Skeletal muscle satellite cell (primary cell): Measurements from ENCODE around the gene TNFAIP8L3.

Experiments used
- H3K27me3 ChIP-seq: 2 replicates; pipeline ENCODE4 v1.7.0; 2013; ENCODE audit warnings: low read length; ENCODE audit not compliant: control insufficient read depth, insufficient read depth
- H3K36me3 ChIP-seq: 2 replicates; pipeline ENCODE4 v1.7.0; 2013; ENCODE audit warnings: mild to moderate bottlenecking, control low read depth, low read length; ENCODE audit not compliant: insufficient read depth
- H3K4me1 ChIP-seq: 2 replicates; pipeline ENCODE4 v1.7.0; 2013; ENCODE audit warnings: low read length; ENCODE audit not compliant: control insufficient read depth, insufficient read depth
- H3K4me2 ChIP-seq: 2 replicates; pipeline ENCODE4 v1.7.0; 2013; ENCODE audit warnings: mild to moderate bottlenecking, low read length
- H3K4me3 ChIP-seq: 2 replicates; pipeline ENCODE4 v1.7.0; 2013; ENCODE audit warnings: low read length
- H3K9ac ChIP-seq: 2 replicates; pipeline ENCODE4 v1.7.0; 2013; ENCODE audit warnings: mild to moderate bottlenecking, low read depth, low read length, moderate library complexity
- H3K9me3 ChIP-seq: replicated peaks from 2 replicates; pipeline ENCODE4 v1.7.0; 2013; ENCODE audit warnings: mild to moderate bottlenecking, control low read depth, low read length

TNFAIP8L3 gene

GRCh38 chr15:51016615-51017014 lies 78.1 kb downstream of the TNFAIP8L3 start:
- H3K36me3 ChIP-seq, result peaks cover 3% of the 10 kb centered on the region
- no peak overlapping the region for H3K4me2 ChIP-seq
- H3K27me3 ChIP-seq, result no peaks in the 10 kb centered on the region
- no peaks in the 10 kb centered on the region for H3K4me1 ChIP-seq
- no peak overlapping the region for H3K4me3 ChIP-seq
- H3K9ac ChIP-seq, result no peak overlapping the region
- H3K9me3 ChIP-seq, result no peaks in the 10 kb centered on the region

- H3K36me3 ChIP-seq, result peaks cover 13% of the 10 kb centered on the region
- no peak overlapping the region for H3K4me2 ChIP-seq
- H3K4me3 ChIP-seq, result no peak overlapping the region
- no peaks in the 10 kb centered on the region for H3K27me3 ChIP-seq
- H3K4me1 ChIP-seq, result no peaks in the 10 kb centered on the region
- no peaks in the 10 kb centered on the region for H3K9me3 ChIP-seq
- no peak overlapping the region for H3K9ac ChIP-seq
Observed at GRCh38 chr15:51011212-51011611, 83.5 kb downstream of the TNFAIP8L3 start.

- Histone ChIP-seq H3K27me3 (no peaks in the 10 kb centered on the region), H3K9me3 (no peaks in the 10 kb centered on the region), H3K4me2 (no peak overlapping the region), H3K36me3 (peaks cover 26% of the 10 kb centered on the region), H3K4me1 (no peaks in the 10 kb centered on the region), H3K4me3 (no peak overlapping the region), H3K9ac (no peak overlapping the region)
Observed at GRCh38 chr15:51007131-51007666, 87.5 kb downstream of the TNFAIP8L3 start.
